Calu3 (cell line): Measurements from ENCODE around the gene ARHGAP26. TPM values are rescaled to one million over a fixed set of nuclear protein-coding genes. Genes with fewer than 3 reads are reported as not detected.
A peak's percentile ranks its signal among the peaks of the same experiment; 100 is the strongest.

Experiments used
- BruUV-seq: library from RNA; stranded (reverse); fragments of 400-500 nt; replicated peaks from 2 replicates; lab custom pipeline; 2021; lab: Mats Ljungman, UMichigan
- CTCF ChIA-PET: fragments of 300-600 bp; sonication (Branson Sonifier 250); formaldehyde crosslinking; loops from one replicate; lab custom pipeline; 2022; ENCODE audit warnings: antibody characterized with exemption; lab: Charles Lee
- DNase-seq: peaks from one replicate; pipeline ENCODE4 v3.0.0; 2022
- H3K27ac Mint-ChIP-seq: one replicate; pipeline ENCODE4 v1.8.0; 2022; ENCODE audit warnings: mixed read lengths; ENCODE audit not compliant: unreplicated experiment
- H3K27me3 Mint-ChIP-seq: one replicate; pipeline ENCODE4 v1.8.0; 2022; ENCODE audit warnings: mixed read lengths; ENCODE audit not compliant: unreplicated experiment
- H3K36me3 Mint-ChIP-seq: one replicate; pipeline ENCODE4 v1.8.0; 2022; ENCODE audit warnings: mild to moderate bottlenecking, moderate library complexity, mixed read lengths; ENCODE audit not compliant: insufficient read depth, unreplicated experiment
- H3K4me1 Mint-ChIP-seq: one replicate; pipeline ENCODE4 v1.8.0; 2022; ENCODE audit warnings: mild to moderate bottlenecking, low read depth, mixed read lengths; ENCODE audit not compliant: unreplicated experiment
- H3K4me3 Mint-ChIP-seq: one replicate; pipeline ENCODE4 v1.8.0; 2022; ENCODE audit warnings: mild to moderate bottlenecking, low read depth, moderate library complexity, mixed read lengths; ENCODE audit not compliant: unreplicated experiment
- H3K9me3 Mint-ChIP-seq: one replicate; pipeline ENCODE4 v1.8.0; 2022; ENCODE audit warnings: low read depth, mixed read lengths; ENCODE audit not compliant: unreplicated experiment
- CTCF ChIP-seq: fragments of 200-600 bp; IDR thresholded peaks from one replicate; pipeline ENCODE4 v1.8.0; 2022; ENCODE audit warnings: antibody characterized with exemption; ENCODE audit not compliant: unreplicated experiment
- intact Hi-C: fragments of 100-400 bp; cut with micrococcal nuclease; formaldehyde crosslinking; loops from one replicate; pipeline ENCODE4 v1.10.0; 2022; ENCODE audit not compliant: unreplicated experiment
- total RNA-seq: library from RNA; stranded (reverse); gene quantifications from 2 replicates; pipeline ENCODE4 v1.2.3, GENCODE V29; 2022

ARHGAP26 gene
- total RNA-seq, 1 experiment from 2014 or later = 118 TPM

- no peaks in the 10 kb centered on the region for H3K27me3 Mint-ChIP-seq
- H3K9me3 Mint-ChIP-seq = no peaks in the 10 kb centered on the region
- CTCF ChIA-PET = interaction anchor here (0.6 kb wide), 1 partner anchor 18 kb away, joined by 3 read pairs; no protein-coding TSS in a partner anchor
- peaks cover 47% of the 10 kb centered on the region for H3K36me3 Mint-ChIP-seq
- no peak overlapping the region for H3K4me3 Mint-ChIP-seq
- DNase-seq = no peak
- no TSS peak for BruUV-seq
- H3K4me1 Mint-ChIP-seq = peaks cover 27% of the 10 kb centered on the region
- H3K27ac Mint-ChIP-seq = no peak overlapping the region
- intact Hi-C loops = no loop called here
- TF ChIP-seq CTCF = no peak
These were observed 291.2 kb downstream of the ARHGAP26 start for GRCh38 chr5:143061161-143061945.

- DNase-seq = no peak
- peaks cover 27% of the 10 kb centered on the region for H3K4me1 Mint-ChIP-seq
- no peak overlapping the region for H3K4me3 Mint-ChIP-seq
- BruUV-seq = no TSS peak
- intact Hi-C loops = no loop called here
- no peaks in the 10 kb centered on the region for H3K9me3 Mint-ChIP-seq
- no peak for TF ChIP-seq CTCF
- H3K27ac Mint-ChIP-seq = no peak overlapping the region
- CTCF ChIA-PET = interaction anchor here (0.6 kb wide), 2 partner anchors 9 to 96 kb away, joined by 3 to 4 read pairs; no protein-coding TSS in a partner anchor
- peaks cover 40% of the 10 kb centered on the region for H3K36me3 Mint-ChIP-seq
- no peaks in the 10 kb centered on the region for H3K27me3 Mint-ChIP-seq
These were observed 292.2 kb downstream of the ARHGAP26 start for GRCh38 chr5:143062379-143062778.

GRCh38 chr5:143063175-143063970 is 293.2 kb downstream of the ARHGAP26 start:
- BruUV-seq = no TSS peak
- no peaks in the 10 kb centered on the region for H3K27me3 Mint-ChIP-seq
- no peak for DNase-seq
- H3K27ac Mint-ChIP-seq = peak overlapping the region; percentile 35
- no peak overlapping the region for H3K4me3 Mint-ChIP-seq
- peaks cover 38% of the 10 kb centered on the region for H3K36me3 Mint-ChIP-seq
- peaks cover 27% of the 10 kb centered on the region for H3K4me1 Mint-ChIP-seq
- no peaks in the 10 kb centered on the region for H3K9me3 Mint-ChIP-seq
- no peak for TF ChIP-seq CTCF
- CTCF ChIA-PET = interaction anchor here (1.3 kb wide), 1 partner anchor 11 kb away, joined by 4 read pairs; no protein-coding TSS in a partner anchor
- intact Hi-C loops = no loop called here

- no peak for DNase-seq
- H3K27ac Mint-ChIP-seq = no peak overlapping the region
- H3K36me3 Mint-ChIP-seq = peaks cover 39% of the 10 kb centered on the region
- H3K4me1 Mint-ChIP-seq = peaks cover 27% of the 10 kb centered on the region
- H3K9me3 Mint-ChIP-seq = no peaks in the 10 kb centered on the region
- no peak overlapping the region for H3K4me3 Mint-ChIP-seq
- BruUV-seq = no TSS peak
- CTCF ChIA-PET = interaction anchor here (1.3 kb wide), 1 partner anchor 10 kb away, joined by 4 read pairs; no protein-coding TSS in a partner anchor
- no peak for TF ChIP-seq CTCF
- intact Hi-C loops = no loop called here
- no peaks in the 10 kb centered on the region for H3K27me3 Mint-ChIP-seq
These were observed 294.1 kb downstream of the ARHGAP26 start for GRCh38 chr5:143064218-143064641.
